ENCODE results near the gene DLGAP1.

DLGAP1 gene

GRCh38 chr18:4146797-4147196 is 308.3 kb downstream of the DLGAP1 start (continued):
- no peak for TF ChIP-seq CSDC2 (CRISPR knock-in tag; IDR thresholded peaks at IDR 0.05)
- no peak for TF ChIP-seq ZNF70 (CRISPR knock-in tag; IDR thresholded peaks at IDR 0.05)
- TF ChIP-seq SNAI2 (CRISPR knock-in tag; IDR thresholded peaks at IDR 0.05) = no peak
- TF ChIP-seq BACH2 (CRISPR knock-in tag; IDR thresholded peaks at IDR 0.05; ENCODE audit: borderline replicate concordance) = no peak
- TF ChIP-seq OSR1 (CRISPR knock-in tag; IDR thresholded peaks at IDR 0.05) = no peak
- TF ChIP-seq PATZ1 (CRISPR knock-in tag; IDR thresholded peaks at IDR 0.05; ENCODE audit: borderline replicate concordance) = no peak
- TF ChIP-seq TOX (CRISPR knock-in tag; IDR thresholded peaks at IDR 0.05; ENCODE audit: borderline replicate concordance) = no peak
- TF ChIP-seq CSRNP3 (CRISPR knock-in tag; IDR thresholded peaks at IDR 0.05) = no peak
- no peak for TF ChIP-seq ZNF565 (CRISPR knock-in tag; conservative IDR thresholded peaks at IDR 0.05; ENCODE audit: low read depth)
- no peak for TF ChIP-seq ARNTL (CRISPR knock-in tag; IDR thresholded peaks at IDR 0.05; ENCODE audit: borderline replicate concordance, low read depth)
- no peak for TF ChIP-seq ISL1 (CRISPR knock-in tag; IDR thresholded peaks at IDR 0.05)

GRCh38 chr18:4144201-4144600 is 310.9 kb downstream of the DLGAP1 start:
- no peak for TF ChIP-seq OSR1 (CRISPR knock-in tag; IDR thresholded peaks at IDR 0.05)
- TF ChIP-seq TCF4 (CRISPR knock-in tag; IDR thresholded peaks at IDR 0.05; ENCODE audit: borderline replicate concordance) = no peak
- TF ChIP-seq GLIS3 (CRISPR knock-in tag; IDR thresholded peaks at IDR 0.05) = no peak
- no peak for TF ChIP-seq BACH2 (CRISPR knock-in tag; IDR thresholded peaks at IDR 0.05; ENCODE audit: borderline replicate concordance)
- no peak for TF ChIP-seq POU6F1 (CRISPR knock-in tag; IDR thresholded peaks at IDR 0.05; ENCODE audit: borderline replicate concordance, low read depth)
- no peak for TF ChIP-seq ARNTL (CRISPR knock-in tag; IDR thresholded peaks at IDR 0.05; ENCODE audit: borderline replicate concordance, low read depth)
- TF ChIP-seq CSRNP3 (CRISPR knock-in tag; IDR thresholded peaks at IDR 0.05) = no peak
- no peak for TF ChIP-seq CSDC2 (CRISPR knock-in tag; IDR thresholded peaks at IDR 0.05)
- no peak for TF ChIP-seq RARB (CRISPR knock-in tag; IDR thresholded peaks at IDR 0.05)
- TF ChIP-seq ZFP3 (CRISPR knock-in tag; IDR thresholded peaks at IDR 0.05) = no peak
- TF ChIP-seq ZC3H10 (CRISPR knock-in tag; IDR thresholded peaks at IDR 0.05) = no peak
- no peak for TF ChIP-seq CREB5 (CRISPR knock-in tag; IDR thresholded peaks at IDR 0.05; ENCODE audit: low read depth)
- TF ChIP-seq ISL1 (CRISPR knock-in tag; IDR thresholded peaks at IDR 0.05) = no peak
- TF ChIP-seq SNAI2 (CRISPR knock-in tag; IDR thresholded peaks at IDR 0.05) = no peak
- TF ChIP-seq ZFP30 (CRISPR knock-in tag; IDR thresholded peaks at IDR 0.05) = no peak
- no peak for TF ChIP-seq TSHZ2 (CRISPR knock-in tag; IDR thresholded peaks at IDR 0.05)
- no peak for TF ChIP-seq ZNF70 (CRISPR knock-in tag; IDR thresholded peaks at IDR 0.05)
- TF ChIP-seq PPARA (CRISPR knock-in tag; IDR thresholded peaks at IDR 0.05; ENCODE audit: borderline replicate concordance) = no peak
- no peak for ATAC-seq

All from SK-N-SH treated with all-trans-retinoic acid at 6 μM for 48 hours (cell line).